BJ (cell line): Measurements from ENCODE around the gene C11orf97. TPM values are rescaled to one million over a fixed set of nuclear protein-coding genes. Genes with fewer than 3 reads are reported as not detected.

ENCODE experiments used
- CTCF ChIA-PET: fragments of 350-600 bp; formaldehyde crosslinking; extraction: SDS; loops from one replicate; lab custom pipeline; 2021; ENCODE audit warnings: antibody characterized with exemption, inconsistent platforms; lab: Yijun Ruan, JAX
- POLR2A ChIA-PET: fragments of 300-600 bp; sonication (Branson Sonifier 250); formaldehyde crosslinking; extraction: SDS; loops from one replicate; lab custom pipeline; 2021; ENCODE audit warnings: antibody characterized with exemption; lab: Charles Lee
- DNase-seq: peaks from one replicate; pipeline ENCODE4 v3.0.0-alpha.2; 2011; ENCODE audit warnings: low read depth
- H3K27me3 ChIP-seq: 2 replicates; pipeline ENCODE4 v1.6.0; 2011; ENCODE audit warnings: low read length; ENCODE audit not compliant: control insufficient read depth, insufficient read depth
- H3K36me3 ChIP-seq: 2 replicates; pipeline ENCODE4 v1.5.1; 2011; ENCODE audit warnings: low read length; ENCODE audit not compliant: control insufficient read depth, insufficient read depth
- H3K4me3 ChIP-seq: 2 replicates; pipeline ENCODE4 v1.5.1; 2011; ENCODE audit warnings: low read depth, mild to moderate bottlenecking, control low read depth, low read length
- polyA minus RNA-seq: library from RNA; depleted of rRNA, polyadenylated mRNA; stranded (reverse); fragments of >200 nt; gene quantifications from 2 replicates; pipeline ENCODE4 v1.2.3, GENCODE V29; 2011; rRNA and poly(A)+ RNA removed
- polyA plus RNA-seq: library from polyadenylated mRNA; depleted of rRNA; stranded (reverse); fragments of >200 nt; gene quantifications from 2 replicates; pipeline ENCODE4 v1.2.3, GENCODE V29; 2011; rRNA removed
- TF ChIP-seq, protein P1 (sequence below): IDR thresholded peaks from 2 replicates; pipeline ENCODE4 v1.5.1; 2011; ENCODE audit warnings: low read depth, mild to moderate bottlenecking, control low read depth, inconsistent platforms, low read length, moderate library complexity; ENCODE audit not compliant: insufficient read depth

C11orf97 gene, protein sequence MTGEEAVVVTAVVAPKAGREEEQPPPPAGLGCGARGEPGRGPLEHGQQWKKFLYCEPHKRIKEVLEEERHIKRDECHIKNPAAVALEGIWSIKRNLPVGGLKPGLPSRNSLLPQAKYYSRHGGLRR
- not detected in 2 replicates for polyA plus RNA-seq
- polyA minus RNA-seq = not detected in 2 replicates

DNA sequence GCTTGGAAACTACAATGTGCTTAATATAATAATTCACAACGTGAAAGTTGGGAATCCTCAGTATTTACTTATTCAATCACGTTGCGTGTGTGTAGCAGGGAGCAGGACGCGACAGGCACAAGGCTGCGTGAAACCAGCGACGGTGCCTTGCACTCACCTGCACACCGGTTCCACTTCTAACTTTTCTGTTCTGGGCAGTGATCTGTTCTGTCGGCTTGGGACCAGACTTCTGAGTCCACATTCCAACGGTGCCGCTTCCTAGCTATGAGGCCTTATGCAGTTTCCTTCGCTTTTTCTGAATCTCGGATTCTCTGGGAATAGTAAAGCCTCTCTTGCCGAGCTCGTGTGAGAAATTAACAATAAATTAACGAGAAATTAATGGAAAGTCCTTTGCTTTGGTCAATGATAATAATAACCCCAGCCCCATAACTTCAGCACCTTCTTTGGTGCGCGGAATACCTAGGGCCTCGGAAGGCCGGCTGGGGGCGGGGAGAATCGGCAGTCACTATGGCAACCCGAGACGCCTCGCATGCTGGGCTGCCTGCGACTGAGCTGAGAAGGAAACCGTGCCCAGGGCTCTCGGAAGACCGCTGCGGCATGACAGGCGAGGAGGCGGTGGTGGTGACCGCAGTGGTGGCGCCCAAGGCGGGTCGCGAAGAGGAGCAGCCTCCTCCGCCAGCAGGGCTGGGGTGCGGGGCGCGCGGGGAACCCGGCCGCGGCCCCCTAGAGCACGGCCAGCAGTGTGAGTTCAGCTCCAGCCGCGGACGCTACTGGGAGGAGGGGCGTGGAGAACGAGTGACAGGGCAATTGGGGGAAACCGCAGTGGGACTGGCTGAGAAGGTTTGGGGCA, at the start of gene C11orf97:
C11orf97 (plus strand) TSS at position 530 of the 850 bp plus-strand sequence; CDS start at position 598, 68 bp downstream.
- ChIA-PET POLR2A (no interaction called here), CTCF (interaction anchor here (0.6 to 2.4 kb wide), 8 partner anchors 7 to 694 kb away, joined by 3 to 10 read pairs (median 5); no protein-coding TSS in a partner anchor)
- Histone ChIP-seq H3K36me3 (no peaks in the 10 kb centered on the region), H3K4me3 (peak within 1 kb of the TSS; percentile 52), H3K27me3 (no peaks in the 10 kb centered on the region; the same call in none of the 2 replicates)
- no peak for DNase-seq
- TF ChIP-seq, protein P1, sequence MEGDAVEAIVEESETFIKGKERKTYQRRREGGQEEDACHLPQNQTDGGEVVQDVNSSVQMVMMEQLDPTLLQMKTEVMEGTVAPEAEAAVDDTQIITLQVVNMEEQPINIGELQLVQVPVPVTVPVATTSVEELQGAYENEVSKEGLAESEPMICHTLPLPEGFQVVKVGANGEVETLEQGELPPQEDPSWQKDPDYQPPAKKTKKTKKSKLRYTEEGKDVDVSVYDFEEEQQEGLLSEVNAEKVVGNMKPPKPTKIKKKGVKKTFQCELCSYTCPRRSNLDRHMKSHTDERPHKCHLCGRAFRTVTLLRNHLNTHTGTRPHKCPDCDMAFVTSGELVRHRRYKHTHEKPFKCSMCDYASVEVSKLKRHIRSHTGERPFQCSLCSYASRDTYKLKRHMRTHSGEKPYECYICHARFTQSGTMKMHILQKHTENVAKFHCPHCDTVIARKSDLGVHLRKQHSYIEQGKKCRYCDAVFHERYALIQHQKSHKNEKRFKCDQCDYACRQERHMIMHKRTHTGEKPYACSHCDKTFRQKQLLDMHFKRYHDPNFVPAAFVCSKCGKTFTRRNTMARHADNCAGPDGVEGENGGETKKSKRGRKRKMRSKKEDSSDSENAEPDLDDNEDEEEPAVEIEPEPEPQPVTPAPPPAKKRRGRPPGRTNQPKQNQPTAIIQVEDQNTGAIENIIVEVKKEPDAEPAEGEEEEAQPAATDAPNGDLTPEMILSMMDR = no peak

DNA sequence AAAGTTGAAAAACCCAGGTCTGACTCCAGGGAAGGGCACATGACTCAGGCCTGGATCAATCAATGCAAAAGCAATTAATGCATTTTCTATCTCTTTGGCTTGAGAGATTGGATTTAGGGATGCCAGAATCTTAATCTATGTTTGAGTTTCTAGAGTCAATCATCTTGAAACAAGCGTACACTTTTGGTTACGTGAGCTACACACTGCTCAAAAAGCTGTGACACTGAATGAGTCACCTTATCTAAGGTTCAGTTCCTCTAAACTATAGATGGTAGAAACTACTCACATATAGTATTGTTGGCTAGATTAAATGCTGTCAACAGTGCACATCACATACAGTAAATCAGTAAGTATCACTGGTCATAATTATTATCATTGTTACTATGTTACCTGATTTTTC, 42.8 kb upstream of the C11orf97 start:
- POLR2A ChIA-PET = no interaction called here
- CTCF ChIA-PET = interaction anchor here (1.1 kb wide), 1 partner anchor 10 kb away, joined by 3 read pairs; no protein-coding TSS in a partner anchor
- TF ChIP-seq, protein P1 = no peak
- DNase-seq = no peak
- H3K27me3 ChIP-seq = no peaks in the 10 kb centered on the region
- H3K36me3 ChIP-seq = 0 out of 2 replicates have a peak, but pooled peaks cover 2% of the 10 kb centered on the region
- H3K4me3 ChIP-seq = no peak overlapping the region

DNA sequence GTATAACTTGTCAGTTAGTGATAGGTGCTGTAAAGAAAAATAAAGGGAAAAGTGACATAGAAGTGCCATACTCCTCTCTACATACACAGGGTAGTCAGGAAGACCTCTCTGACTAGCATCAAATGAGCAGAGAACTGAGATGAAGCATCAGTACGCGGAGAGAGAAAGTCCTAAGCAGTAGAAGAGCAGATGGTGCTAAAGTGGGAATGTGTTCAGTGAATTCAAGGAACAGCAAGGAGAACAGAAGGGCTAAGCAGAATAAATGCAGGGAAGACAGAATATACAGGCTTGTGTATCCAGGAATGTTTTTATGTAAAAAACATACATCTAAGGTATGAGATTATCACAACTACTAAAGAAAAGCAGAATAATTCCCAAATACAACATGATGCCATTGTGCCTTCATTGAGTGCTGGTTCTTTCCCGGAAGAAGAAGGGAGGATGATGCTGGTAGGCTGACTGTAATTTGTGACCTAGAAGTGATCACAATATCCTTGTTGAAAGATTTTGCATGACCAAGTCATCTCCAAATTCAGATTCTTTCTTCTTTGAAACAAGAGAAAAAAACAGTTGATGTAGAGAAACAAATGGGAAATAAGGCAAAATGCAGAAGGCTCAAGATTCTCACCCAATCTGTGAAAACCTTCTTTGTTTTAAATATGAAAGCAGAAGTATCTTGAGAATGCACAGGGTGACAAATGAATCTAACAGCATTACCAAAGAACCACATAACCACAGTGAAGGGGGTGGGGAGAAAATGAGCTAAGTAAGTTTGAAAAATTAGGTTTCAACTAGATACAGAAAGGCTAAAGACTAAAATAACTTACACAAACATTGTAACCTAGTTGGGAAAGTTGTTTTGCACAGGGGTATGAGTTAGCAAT, 39.1 kb upstream of the C11orf97 start:
- Histone ChIP-seq H3K27me3 (no peaks in the 10 kb centered on the region), H3K36me3 (no peaks in the 10 kb centered on the region), H3K4me3 (no peak overlapping the region)
- TF ChIP-seq, protein P1 = no peak
- ChIA-PET CTCF (no interaction called here), POLR2A (no interaction called here)
- no peak for DNase-seq

DNA sequence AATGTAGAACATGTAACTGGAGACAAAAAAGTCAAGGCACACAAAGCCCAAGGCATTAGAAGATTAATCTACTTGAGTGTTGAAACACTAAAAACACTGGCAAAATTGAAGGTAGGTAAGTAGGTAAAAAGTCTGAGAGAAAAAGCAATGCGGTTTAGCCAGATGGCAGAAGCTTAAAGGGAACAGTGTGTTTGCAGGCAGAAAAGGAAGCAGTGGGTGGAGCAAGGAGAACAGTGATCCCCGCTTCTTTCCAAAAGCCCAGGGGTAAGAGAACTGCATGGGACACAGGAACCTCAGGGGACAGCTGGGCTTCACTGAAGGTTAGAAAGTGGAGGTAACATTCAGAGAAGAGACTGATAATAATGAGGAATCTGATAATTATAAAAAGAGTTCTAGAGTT, 34.6 kb upstream of the C11orf97 start:
- H3K27me3 ChIP-seq = no peaks in the 10 kb centered on the region
- ChIA-PET POLR2A (no interaction called here), CTCF (interaction anchor here (0.5 to 1.4 kb wide), 2 partner anchors 136 to 306 kb away, joined by 3 read pairs; no protein-coding TSS in a partner anchor)
- no peaks in the 10 kb centered on the region; the same call in 1 of the 2 replicates for H3K36me3 ChIP-seq
- DNase-seq = no peak
- no peak overlapping the region for H3K4me3 ChIP-seq
- TF ChIP-seq, protein P1 = no peak
